Muscle of arm (tissue), 12 donors: ENCODE results near the gene SIK1. TPM values are rescaled to one million over a fixed set of nuclear protein-coding genes. Genes with fewer than 3 reads are reported as not detected.

Source experiments
- DNase-seq: peaks from one replicate; pipeline ENCODE4 v3.0.0-alpha.2; 2013
- polyA plus RNA-seq, 12 donors: library from polyadenylated mRNA; unstranded; fragments of 120-200 nt; gene quantifications; one replicate each; pipeline ENCODE4 v1.2.1, GENCODE V29; 2013; ENCODE audit not compliant: insufficient read length in 12 of 12

Gene SIK1
- polyA plus RNA-seq, 12 donors, result 1.2 to 9.0 (median 2.6) TPM; not detected in 1

GRCh38 chr21:43368685-43369084 is 58.2 kb downstream of the SIK1 start:
- DNase-seq, result no peak

DNA sequence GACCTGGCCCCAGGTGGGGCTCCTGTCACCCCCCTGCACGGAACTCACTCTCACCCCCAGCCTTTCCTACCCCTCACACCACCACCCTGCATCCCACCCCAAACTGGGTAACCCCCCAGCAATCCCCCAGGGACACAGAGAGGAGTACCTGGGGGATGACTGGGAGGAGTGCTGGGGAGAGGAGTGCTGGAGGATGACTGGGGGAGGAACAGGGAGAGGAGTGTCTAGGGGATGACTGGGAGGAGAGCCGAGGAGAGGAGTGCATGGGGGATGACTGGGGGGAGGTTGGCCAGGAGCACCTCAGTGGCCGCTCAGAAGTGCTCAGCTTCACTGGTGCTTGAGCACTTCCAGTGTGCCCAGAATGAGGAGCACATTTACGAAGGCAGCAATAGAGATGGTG is 59.1 kb downstream of the SIK1 start:
- DNase-seq, result no peak

GRCh38 chr21:43367296-43367695 is 59.6 kb downstream of the SIK1 start:
- peak; percentile 49 for DNase-seq

DNA sequence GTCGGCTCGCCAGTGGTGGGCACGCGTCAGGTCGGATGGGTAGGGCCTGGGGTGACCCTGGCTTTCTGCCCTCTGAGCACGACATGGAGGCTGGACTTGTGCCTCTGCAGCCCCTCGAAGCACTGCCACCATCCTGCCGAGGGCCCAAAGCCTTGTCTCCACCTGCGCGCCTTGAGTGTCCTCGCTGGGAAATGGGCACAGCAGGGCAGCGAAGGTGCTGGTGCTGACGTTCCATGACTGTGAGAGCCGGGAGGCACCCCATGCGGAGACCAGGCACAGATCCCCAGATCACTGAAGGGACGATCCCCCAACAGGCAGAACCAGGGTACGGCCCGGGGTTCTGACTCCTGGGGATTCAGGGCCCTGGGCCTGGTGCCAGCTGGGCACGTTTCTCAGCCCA is 60.3 kb downstream of the SIK1 start:
- DNase-seq, result no peak

GRCh38 chr21:43365611-43366426 is 61.1 kb downstream of the SIK1 start:
- DNase-seq, result no peak

DNA sequence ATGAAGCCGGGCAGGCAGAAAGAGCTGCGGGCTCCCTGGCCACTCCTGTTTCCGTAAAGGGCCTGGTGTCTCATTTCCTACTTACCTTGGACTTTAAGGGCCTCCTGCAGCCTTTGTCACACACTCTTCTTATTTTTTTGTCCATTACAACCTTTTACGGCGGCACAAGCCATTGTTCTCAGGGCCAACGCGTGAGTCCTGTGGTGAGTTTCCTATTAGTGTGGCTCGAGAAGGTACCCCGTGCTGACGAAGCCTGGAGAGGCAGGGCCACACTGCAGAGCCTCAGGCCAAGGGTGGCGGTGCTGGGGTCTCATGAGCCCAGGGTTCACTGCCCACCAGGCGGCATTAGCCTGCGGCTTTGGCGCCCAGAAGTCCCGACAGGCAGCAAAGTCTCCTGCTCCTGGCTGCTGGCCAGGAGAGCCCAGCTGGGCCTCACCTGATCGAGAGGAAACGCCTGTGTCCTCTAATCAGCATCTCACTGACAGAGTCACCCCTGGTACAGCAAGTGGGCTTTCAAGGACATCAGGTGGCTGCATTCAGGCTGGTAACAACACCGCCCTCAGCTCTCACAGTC is 62.0 kb downstream of the SIK1 start:
- no peak for DNase-seq

Other genes starting within 250 kb of the SIK1 start
- gene HSF2BP, start 232.4 kb upstream of the SIK1 start, polyA plus RNA-seq, result 1 to 10 TPM in 1 of 12 donors, under 1 TPM in 9, not detected in 2; 0.20 to 1.5 (median 0.77) TPM
- gene RRP1B, start 232.4 kb upstream of the SIK1 start, polyA plus RNA-seq, result 10 to 100 TPM in 11 of 12 donors, not detected in 1; 21.4 to 29.3 (median 25.0) TPM